Aorta (tissue), 5 donors: ENCODE data around the gene SCLT1. TPM values are rescaled to one million over a fixed set of nuclear protein-coding genes. Genes with fewer than 3 reads are reported as not detected.
"Not testable (repeated sequence)": the region's sequence is repeated elsewhere in the genome, so short reads cannot be mapped to it uniquely, and the experiment has no call there.

ENCODE experiments used
- ATAC-seq: fragments of 200-7000 bp; cut with Tn5 transposase; one replicate; pipeline ENCODE4 v1.9.1; 2022; ENCODE audit warnings: moderate library complexity; ENCODE audit not compliant: low FRiP score
- DNase-seq, 2 donors: peaks; one replicate each; pipeline ENCODE4 v3.0.0-alpha.2; 2020
- H3K27ac ChIP-seq, 2 donors: one replicate each; pipeline ENCODE4 v1.5.1; 2013; ENCODE audit warnings: low read length in 2 of 2, mild to moderate bottlenecking in 2 of 2, moderate library complexity in 2 of 2, control low read depth in 1 of 2, inconsistent platforms in 1 of 2, low read depth in 1 of 2
- H3K27me3 ChIP-seq, 2 donors: one replicate each; pipeline ENCODE4 v1.6.1; 2013; ENCODE audit warnings: control low read depth in 1 of 2, low read length in 1 of 2, mild to moderate bottlenecking in 1 of 2, moderate library complexity in 1 of 2; ENCODE audit not compliant: insufficient read depth in 2 of 2, control insufficient read depth in 1 of 2
- H3K36me3 ChIP-seq, 2 donors: one replicate each; pipeline ENCODE4 v1.6.1; 2013; ENCODE audit warnings: control low read depth in 1 of 2, low read length in 1 of 2, mild to moderate bottlenecking in 1 of 2; ENCODE audit not compliant: insufficient read depth in 2 of 2, control insufficient read depth in 1 of 2
- H3K4me1 ChIP-seq, 2 donors: one replicate each; pipeline ENCODE4 v1.6.1; 2013; ENCODE audit warnings: low read length in 2 of 2, control low read depth in 1 of 2, mild to moderate bottlenecking in 1 of 2, moderate library complexity in 1 of 2; ENCODE audit not compliant: insufficient read depth in 2 of 2, control insufficient read depth in 1 of 2
- H3K4me3 ChIP-seq, 2 donors: one replicate each; pipeline ENCODE4 v1.5.1; 2013; ENCODE audit warnings: low read length in 2 of 2, control low read depth in 1 of 2, mild to moderate bottlenecking in 1 of 2
- H3K9me3 ChIP-seq: one replicate; pipeline ENCODE4 v1.6.1; 2013; ENCODE audit warnings: mild to moderate bottlenecking, low read length; ENCODE audit not compliant: control insufficient read depth
- WGBS, 2 donors: extraction: QIAGEN DNeasy Blood & Tissue Kit; methylation state at CpG; one replicate each; pipeline ENCODE4 v1.1.7; 2013; 5-methylcytosine and 5-hydroxymethylcytosine counted together
- intact Hi-C, 2 donors: fragments of 100-400 bp; cut with DNase I; formaldehyde crosslinking; loops; one replicate each; pipeline versions ENCODE4 v1.14.2 to v1.15.0; 2022
- polyA plus RNA-seq, 2 donors: library from polyadenylated mRNA; stranded (reverse); fragments of 200-250 nt; gene quantifications; one replicate each; pipeline ENCODE4 v1.2.3, GENCODE V29; 2013
- total RNA-seq, 2 donors: library from RNA; stranded (reverse); fragmentation: NEBNext Ultra II Directional; extraction: Animal tissue kit (Norgen Biotek cat#: 25700); gene quantifications; one replicate each; pipeline ENCODE4 v1.2.1, GENCODE V29; 2021
- donor health status: healthy with polysubstance abuse.
- donor health status: Bipolar disorder and iron deficiency.
- donor health status: DM: no; HTN: no; CAD: no.
- donor health status: DM: no; HTN: no; CAD: no.
- donor health status: DM: yes; HTN: yes; CAD: no.

SCLT1 gene
- total and polyA plus RNA-seq, 4 donors: 3.1 to 19.8 (median 9.8) TPM

GRCh38 chr4:129092631-129093190 lies 628 bp downstream of the SCLT1 start:
- H3K4me3 ChIP-seq: peak overlapping the region; percentile 74 to 93
- DNase-seq (no peak), ATAC-seq (peak; percentile 42)
- intact Hi-C loops: loop anchor here in 1 of 2 donors (5.0 kb wide), 1 partner anchor 805 kb away; the partner anchor contains the start of gene PGRMC2
- H3K4me1 ChIP-seq: peaks cover 0 to 3% of the 10 kb centered on the region in 2 donors
- H3K9me3 ChIP-seq: no peaks in the 10 kb centered on the region
- H3K36me3 ChIP-seq: no peaks in the 10 kb centered on the region
- H3K27ac ChIP-seq: peak overlapping the region; percentile 23 to 97
- no peaks in the 10 kb centered on the region for H3K27me3 ChIP-seq
- 0 to 1% methylated on average over 11 of the region's 11 CpGs for WGBS, 2 donors

- no peaks in the 10 kb centered on the region for H3K27me3 ChIP-seq
- intact Hi-C loops: no loop called here
- no peak overlapping the region for H3K27ac ChIP-seq
- 98 to 99% methylated on average over 2 of the region's 2 CpGs for WGBS, 2 donors
- H3K4me3 ChIP-seq: no peak overlapping the region
- ATAC-seq (no peak), DNase-seq (no peak)
- peaks cover 0 to 3% of the 10 kb centered on the region in 2 donors for H3K4me1 ChIP-seq
- no peaks in the 10 kb centered on the region for H3K9me3 ChIP-seq
- H3K36me3 ChIP-seq: no peaks in the 10 kb centered on the region
Measured at GRCh38 chr4:129087516-129087915, 5.8 kb downstream of the SCLT1 start.

DNA sequence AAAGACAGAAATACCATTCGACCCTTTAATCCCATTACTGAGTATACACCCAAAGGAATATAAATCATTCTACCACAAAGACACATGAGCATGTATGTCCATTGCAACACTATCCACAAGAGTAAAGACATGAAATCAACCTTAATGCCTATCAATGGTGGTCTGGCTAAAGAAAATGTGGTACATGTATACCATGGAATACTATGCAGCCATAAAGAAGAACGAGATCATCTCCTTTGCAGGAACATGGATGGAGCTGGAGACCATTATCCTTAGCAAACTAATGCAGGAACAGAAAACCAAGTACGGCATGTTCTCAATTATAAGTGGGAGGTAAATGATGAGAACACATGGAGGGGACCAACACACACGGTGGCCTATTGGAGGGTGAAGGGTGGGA lies 7.9 kb downstream of the SCLT1 start:
- no peak overlapping the region for H3K4me3 ChIP-seq
- ATAC-seq: no peak

DNA sequence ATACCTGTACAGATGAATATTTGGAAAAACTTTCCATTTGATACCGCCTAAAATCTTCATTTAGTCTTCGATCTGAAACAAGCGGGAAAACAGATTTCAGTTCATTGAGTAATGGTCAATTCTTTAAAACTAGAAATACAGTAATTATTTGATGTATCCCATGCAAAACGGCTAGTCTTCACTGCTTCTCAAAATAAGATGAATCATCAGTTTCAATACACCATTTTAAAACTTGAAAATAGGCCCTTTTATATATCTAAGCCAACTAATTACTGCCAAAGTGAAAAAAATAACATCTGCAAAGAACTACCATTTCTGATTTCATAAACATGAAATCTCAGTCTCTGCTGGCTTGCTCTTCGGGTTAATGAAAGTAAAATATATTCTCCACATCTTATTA lies 11.0 kb downstream of the SCLT1 start:
- 93 to 97% methylated on average over 5 of the region's 5 CpGs for WGBS, 2 donors
- peaks cover 0 to 4% of the 10 kb centered on the region in 2 donors for H3K36me3 ChIP-seq
- no peaks in the 10 kb centered on the region for H3K4me1 ChIP-seq

More for the DNA sequence above, 7.9 kb downstream of the SCLT1 start:
- Histone ChIP-seq H3K27ac (no peak overlapping the region), H3K36me3 (peaks cover 0 to 4% of the 10 kb centered on the region in 2 donors), H3K27me3 (no peaks in the 10 kb centered on the region), H3K9me3 (no peaks in the 10 kb centered on the region), H3K4me1 (no peaks in the 10 kb centered on the region)
- DNase-seq: no peak
- intact Hi-C loops: no loop called here
- 97 to 98% methylated on average over 4 of the region's 4 CpGs for WGBS, 2 donors

GRCh38 chr4:129080129-129080528 lies 13.2 kb downstream of the SCLT1 start:
- no peak for DNase-seq
- no peak for ATAC-seq
- Histone ChIP-seq H3K36me3 (peaks cover 0 to 4% of the 10 kb centered on the region in 2 donors), H3K9me3 (no peaks in the 10 kb centered on the region), H3K4me3 (no peak overlapping the region), H3K27me3 (no peaks in the 10 kb centered on the region), H3K4me1 (no peaks in the 10 kb centered on the region), H3K27ac (no peak overlapping the region)
- intact Hi-C loops: no loop called here

More for the DNA sequence above, 11.0 kb downstream of the SCLT1 start:
- no peak for ATAC-seq
- no peaks in the 10 kb centered on the region for H3K27me3 ChIP-seq
- H3K27ac ChIP-seq: no peak overlapping the region
- intact Hi-C loops: no loop called here
- no peak for DNase-seq
- no peak overlapping the region for H3K4me3 ChIP-seq
- no peaks in the 10 kb centered on the region for H3K9me3 ChIP-seq

- ATAC-seq (no peak), DNase-seq (no peak)
- no peak overlapping the region for H3K4me3 ChIP-seq
- peaks cover 0 to 7% of the 10 kb centered on the region in 2 donors for H3K36me3 ChIP-seq
- no peaks in the 10 kb centered on the region for H3K4me1 ChIP-seq
- no peak overlapping the region for H3K27ac ChIP-seq
- intact Hi-C loops: no loop called here
- H3K9me3 ChIP-seq: peaks cover 3% of the 10 kb centered on the region
- H3K27me3 ChIP-seq: no peaks in the 10 kb centered on the region
Measured at GRCh38 chr4:129077326-129077725, 16.0 kb downstream of the SCLT1 start.

DNA sequence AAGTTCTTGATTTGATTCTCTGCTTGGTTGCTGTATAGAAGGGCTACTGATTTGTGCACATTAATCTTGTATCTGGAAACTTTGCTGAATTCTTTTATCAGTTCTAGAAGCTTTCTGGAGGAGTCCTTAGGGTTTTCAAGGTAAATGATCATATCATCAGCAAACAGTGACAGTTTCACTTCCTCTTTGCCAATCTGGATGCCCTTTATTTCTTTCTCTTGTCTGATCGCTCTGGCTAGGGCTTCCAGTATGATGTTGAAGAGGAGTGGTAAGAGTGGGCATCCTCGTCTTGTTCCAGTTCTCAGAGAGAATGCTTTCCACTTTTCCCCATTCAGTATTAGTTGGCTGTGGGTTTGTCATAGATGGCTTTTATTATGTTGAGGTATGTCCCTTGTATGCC lies 23.8 kb downstream of the SCLT1 start:
- H3K27ac ChIP-seq, H3K27me3 ChIP-seq, intact Hi-C loops, H3K4me1 ChIP-seq, ATAC-seq, H3K4me3 ChIP-seq, H3K36me3 ChIP-seq, DNase-seq, H3K9me3 ChIP-seq: not testable (repeated sequence)
- WGBS, 2 donors: 98 to 100% methylated on average over 2 of the region's 2 CpGs

GRCh38 chr4:129064717-129065116 lies 28.6 kb downstream of the SCLT1 start:
- H3K4me3 ChIP-seq: no peak overlapping the region
- no peak for DNase-seq
- ATAC-seq: no peak
- H3K27ac ChIP-seq: no peak overlapping the region
- no peaks in the 10 kb centered on the region for H3K4me1 ChIP-seq
- intact Hi-C loops: no loop called here
- H3K36me3 ChIP-seq: peaks cover 0 to 5% of the 10 kb centered on the region in 2 donors
- H3K9me3 ChIP-seq: peaks cover 19% of the 10 kb centered on the region
- no peaks in the 10 kb centered on the region for H3K27me3 ChIP-seq

DNA sequence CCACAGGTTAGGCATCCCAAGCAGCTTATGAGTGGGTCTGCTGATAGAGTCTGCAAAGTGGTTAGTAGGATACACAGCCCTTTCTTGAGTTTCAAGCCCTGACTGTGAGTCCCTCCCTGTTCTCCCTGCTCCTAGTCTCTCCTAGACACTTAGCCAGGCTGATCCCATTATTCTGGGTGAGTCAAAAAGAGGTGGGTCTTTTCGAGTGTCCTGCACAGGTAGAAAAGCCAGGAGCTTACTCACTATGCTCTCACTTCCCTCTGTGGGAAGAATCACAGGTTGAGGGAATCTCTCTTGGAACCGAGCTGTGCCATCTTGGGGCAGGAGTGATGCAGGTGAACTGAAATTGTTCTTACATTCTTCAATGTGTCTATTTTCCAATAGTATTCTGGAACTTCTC lies 29.7 kb downstream of the SCLT1 start:
- peaks cover 19% of the 10 kb centered on the region for H3K9me3 ChIP-seq
- no peak for ATAC-seq
- H3K4me1 ChIP-seq: no peaks in the 10 kb centered on the region
- no peak overlapping the region for H3K4me3 ChIP-seq
- no peak overlapping the region for H3K27ac ChIP-seq
- peaks cover 0 to 5% of the 10 kb centered on the region in 2 donors for H3K36me3 ChIP-seq
- H3K27me3 ChIP-seq: no peaks in the 10 kb centered on the region
- 96 to 98% methylated on average over 2 of the region's 2 CpGs for WGBS, 2 donors
- DNase-seq: no peak
- intact Hi-C loops: no loop called here
